ENCODE measurements around the gene PDIA5. TPM values are rescaled to one million over a fixed set of nuclear protein-coding genes. Genes with fewer than 3 reads are reported as not detected.

The PDIA5 gene
- total and polyA plus RNA-seq, 8 donors = 19.8 to 29.3 (median 25.7) TPM

GRCh38 chr3:123063034-123063433 lies 3.8 kb upstream of the PDIA5 start:
- Histone ChIP-seq H3K27me3 (no peaks in the 10 kb centered on the region), H3K36me3 (no peaks in the 10 kb centered on the region), H3K27ac (no peak overlapping the region), H3K9me3 (no peaks in the 10 kb centered on the region), H3K4me1 (no peaks in the 10 kb centered on the region), H3K4me3 (no peak overlapping the region)
- ATAC-seq (no peak), DNase-seq (no peak), FAIRE-seq (no peak)
- TF ChIP-seq CTCF (IDR thresholded peaks at IDR 0.05) = no peak
- intact Hi-C loops (cut with DNase I) = no loop called here
- 94% methylated on average over 6 of the region's 6 CpGs for WGBS, 2 donors

GRCh38 chr3:123064506-123064905 lies 2.3 kb upstream of the PDIA5 start:
- 90 to 94% methylated on average over 4 of the region's 4 CpGs for WGBS, 2 donors

GRCh38 chr3:123064914-123065313 lies 1.9 kb upstream of the PDIA5 start:
- no peak for TF ChIP-seq CTCF (IDR thresholded peaks at IDR 0.05)
- intact Hi-C loops (cut with DNase I) = no loop called here
- no peak for FAIRE-seq

More at GRCh38 chr3:123064506-123064905, 2.3 kb upstream of the PDIA5 start:
- ATAC-seq (no peak), DNase-seq (no peak), FAIRE-seq (no peak)
- peaks cover 6 to 10% (median 9%) of the 10 kb centered on the region in 3 donors for H3K4me1 ChIP-seq
- no peaks in the 10 kb centered on the region for H3K27me3 ChIP-seq
- no peak overlapping the region for H3K4me3 ChIP-seq
- H3K27ac ChIP-seq = no peak overlapping the region
- TF ChIP-seq CTCF (IDR thresholded peaks at IDR 0.05) = no peak
- H3K9me3 ChIP-seq = no peaks in the 10 kb centered on the region
- no peaks in the 10 kb centered on the region for H3K36me3 ChIP-seq
- intact Hi-C loops (cut with DNase I) = no loop called here

GRCh38 chr3:123066599-123066895 lies 278 bp upstream of the PDIA5 start:
- FAIRE-seq (no peak), DNase-seq (no peak), ATAC-seq (no peak)
- intact Hi-C loops (cut with DNase I) = no loop called here
- WGBS, 2 donors = 14 to 20% methylated on average over 6 of the region's 6 CpGs
- Histone ChIP-seq H3K9me3 (no peaks in the 10 kb centered on the region), H3K27me3 (no peaks in the 10 kb centered on the region), H3K4me1 (peaks cover 20 to 23% (median 21%) of the 10 kb centered on the region in 3 donors), H3K4me3 (peak overlapping the region in 3 of 4 donors; percentile 93 to 95 (median 94)), H3K36me3 (no peaks in the 10 kb centered on the region), H3K27ac (peak overlapping the region in 2 of 4 donors; percentile 85)
- TF ChIP-seq CTCF (IDR thresholded peaks at IDR 0.05) = no peak

More at GRCh38 chr3:123064914-123065313, 1.9 kb upstream of the PDIA5 start:
- Histone ChIP-seq H3K27me3 (no peaks in the 10 kb centered on the region), H3K27ac (no peak overlapping the region), H3K36me3 (no peaks in the 10 kb centered on the region), H3K9me3 (no peaks in the 10 kb centered on the region), H3K4me1 (peaks cover 6 to 13% (median 10%) of the 10 kb centered on the region in 3 donors), H3K4me3 (no peak overlapping the region)
- WGBS, 2 donors = 5 to 40% methylated on average over 1 of the region's 1 CpG
- ATAC-seq = no peak
- no peak for DNase-seq

- Histone ChIP-seq H3K27me3 (no peaks in the 10 kb centered on the region), H3K36me3 (no peaks in the 10 kb centered on the region), H3K4me3 (peak overlapping the region; percentile 61 to 95 (median 94)), H3K4me1 (peaks cover 23 to 29% (median 25%) of the 10 kb centered on the region in 3 donors), H3K9me3 (no peaks in the 10 kb centered on the region), H3K27ac (peak overlapping the region; percentile 65 to 85 (median 82))
- no peak for DNase-seq
- ATAC-seq = peak; percentile 4 to 14 (median 8)
- intact Hi-C loops (cut with DNase I) = no loop called here
- no peak for TF ChIP-seq CTCF (IDR thresholded peaks at IDR 0.05)
- WGBS, 2 donors = 4 to 5% methylated on average over 24 of the region's 24 CpGs
- FAIRE-seq = no peak
Measured at GRCh38 chr3:123067689-123068600, 1.1 kb downstream of the PDIA5 start.
